Natural killer cell (primary cell): Measurements from ENCODE around the gene BHLHE41. TPM values are rescaled to one million over a fixed set of nuclear protein-coding genes. Genes with fewer than 3 reads are reported as not detected.

Experiments used
- ATAC-seq, 3 donors: fragments of 150-1000 bp in 2 of 3; fragments of 200-7000 bp in 1 of 3; cut with Tn5 transposase; 1 replicate in 1 of 3; 2 replicates in 2 of 3; pipeline ENCODE4 v1.10.0; 2021; ENCODE audit warnings: mild to moderate bottlenecking in 2 of 3, moderate library complexity in 2 of 3
- DNase-seq, 2 donors: peaks; one replicate each; pipeline versions ENCODE4 v3.0.0 to v3.0.0-alpha.2; 2013 to 2021; ENCODE audit warnings: mixed read lengths in 1 of 2
- H3K27ac ChIP-seq: one replicate; pipeline ENCODE4 v1.5.1; 2013; ENCODE audit warnings: mild to moderate bottlenecking, low read length
- H3K27me3 ChIP-seq: one replicate; pipeline ENCODE4 v1.6.1; 2013; ENCODE audit warnings: low read length; ENCODE audit not compliant: control insufficient read depth, insufficient read depth
- H3K36me3 ChIP-seq: one replicate; pipeline ENCODE4 v1.6.1; 2013; ENCODE audit warnings: low read length; ENCODE audit not compliant: control insufficient read depth, insufficient read depth
- H3K4me1 ChIP-seq: one replicate; pipeline ENCODE4 v1.6.1; 2013; ENCODE audit warnings: low read length; ENCODE audit not compliant: control insufficient read depth, insufficient read depth
- H3K4me3 ChIP-seq: one replicate; pipeline ENCODE4 v1.5.1; 2013; ENCODE audit warnings: low read length
- H3K9me3 ChIP-seq: one replicate; pipeline ENCODE4 v1.6.1; 2013; ENCODE audit warnings: low read length; ENCODE audit not compliant: control insufficient read depth, insufficient read depth
- H3K27ac Mint-ChIP-seq, 2 donors: one replicate each; pipeline ENCODE4 v1.8.0; 2022; ENCODE audit warnings: mild to moderate bottlenecking in 2 of 2, mixed read lengths in 2 of 2, moderate library complexity in 1 of 2
- H3K27me3 Mint-ChIP-seq, 2 donors: one replicate each; pipeline ENCODE4 v1.8.0; 2022; ENCODE audit warnings: low read depth in 2 of 2, mixed read lengths in 2 of 2
- H3K36me3 Mint-ChIP-seq: one replicate; pipeline ENCODE4 v1.8.0; 2022; ENCODE audit warnings: mixed read lengths
- H3K4me1 Mint-ChIP-seq, 2 donors: one replicate each; pipeline ENCODE4 v1.8.0; 2022; ENCODE audit warnings: mixed read lengths in 2 of 2
- H3K4me3 Mint-ChIP-seq: one replicate; pipeline ENCODE4 v1.8.0; 2022; ENCODE audit warnings: mild to moderate bottlenecking, moderate library complexity, mixed read lengths
- H3K9me3 Mint-ChIP-seq, 2 donors: one replicate each; pipeline ENCODE4 v1.8.0; 2022; ENCODE audit warnings: mixed read lengths in 2 of 2
- WGBS: methylation state at CpG from one replicate; pipeline ENCODE4 v1.1.7; 2013; ENCODE audit warnings: missing lambda C conversion rate; ENCODE audit not compliant: insufficient coverage; 5-methylcytosine and 5-hydroxymethylcytosine counted together
- intact Hi-C: fragments of 100-400 bp; cut with micrococcal nuclease; formaldehyde crosslinking; loops from one replicate; pipeline ENCODE4 v1.14.2; 2022
- total RNA-seq, 4 donors: library from RNA; stranded (reverse); fragments of 120-200 nt in 1 of 4; gene quantifications; one replicate each; pipeline versions ENCODE4 v1.2.3 to v1.2.4, GENCODE V29; 2013 to 2022
- TF ChIP-seq, protein P1 (sequence below): fragments of 200-600 bp; IDR thresholded peaks from one replicate; pipeline ENCODE4 v1.8.0; 2022; ENCODE audit warnings: antibody characterized with exemption

BHLHE41 gene
- total RNA-seq, 3 donors from 2014 or later (not counting 1 experiment from before 2014, with no cell fraction given), result 0.09 to 3.7 TPM; not detected in 1

DNA sequence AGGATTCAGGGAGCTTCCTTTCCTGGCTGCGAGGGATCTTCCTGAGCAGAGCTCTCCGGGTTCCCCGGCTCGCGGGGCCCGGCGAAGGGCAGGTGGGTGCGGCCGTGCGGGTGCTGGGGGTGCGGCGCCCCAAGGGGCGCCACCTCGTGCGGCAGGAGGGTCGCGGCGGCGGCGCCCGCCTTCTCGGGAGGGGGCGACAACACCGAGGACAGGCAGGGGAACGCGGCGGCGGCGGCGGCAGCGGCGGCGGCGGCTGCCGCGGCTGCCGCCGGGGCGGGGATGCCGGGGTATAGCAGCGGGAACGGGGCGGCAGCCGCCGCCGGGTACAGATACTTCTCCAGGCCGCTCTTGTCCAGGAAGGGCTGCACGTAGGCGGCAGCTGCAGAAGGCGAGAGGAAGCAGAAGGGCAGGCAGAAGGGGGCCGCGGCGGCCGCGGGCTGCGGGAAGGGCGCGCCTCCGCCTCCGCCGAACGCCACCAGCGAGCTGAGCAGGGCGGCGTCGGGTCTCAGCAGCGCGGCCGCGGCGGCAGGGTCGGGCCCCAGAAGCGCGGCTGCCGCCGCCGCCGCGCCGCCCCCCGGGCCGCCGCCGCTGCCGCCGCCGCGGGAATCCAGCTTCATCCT, 2.7 kb downstream of the BHLHE41 start:
- intact Hi-C loops, result no loop called here
- Mint-ChIP-seq H3K4me1 (peaks cover 18 to 37% of the 10 kb centered on the region in 2 donors), H3K27ac (no peak overlapping the region), H3K9me3 (no peaks in the 10 kb centered on the region), H3K36me3 (no peaks in the 10 kb centered on the region), H3K27me3 (peaks cover 54 to 66% of the 10 kb centered on the region in 2 donors), H3K4me3 (peak overlapping the region; percentile 69)
- peaks cover 45% of the 10 kb centered on the region for H3K27me3 ChIP-seq
- under 1% methylated on average over 88 of the region's 88 CpGs for WGBS
- H3K4me3 ChIP-seq, result peak overlapping the region; percentile 27
- TF ChIP-seq, protein P1, sequence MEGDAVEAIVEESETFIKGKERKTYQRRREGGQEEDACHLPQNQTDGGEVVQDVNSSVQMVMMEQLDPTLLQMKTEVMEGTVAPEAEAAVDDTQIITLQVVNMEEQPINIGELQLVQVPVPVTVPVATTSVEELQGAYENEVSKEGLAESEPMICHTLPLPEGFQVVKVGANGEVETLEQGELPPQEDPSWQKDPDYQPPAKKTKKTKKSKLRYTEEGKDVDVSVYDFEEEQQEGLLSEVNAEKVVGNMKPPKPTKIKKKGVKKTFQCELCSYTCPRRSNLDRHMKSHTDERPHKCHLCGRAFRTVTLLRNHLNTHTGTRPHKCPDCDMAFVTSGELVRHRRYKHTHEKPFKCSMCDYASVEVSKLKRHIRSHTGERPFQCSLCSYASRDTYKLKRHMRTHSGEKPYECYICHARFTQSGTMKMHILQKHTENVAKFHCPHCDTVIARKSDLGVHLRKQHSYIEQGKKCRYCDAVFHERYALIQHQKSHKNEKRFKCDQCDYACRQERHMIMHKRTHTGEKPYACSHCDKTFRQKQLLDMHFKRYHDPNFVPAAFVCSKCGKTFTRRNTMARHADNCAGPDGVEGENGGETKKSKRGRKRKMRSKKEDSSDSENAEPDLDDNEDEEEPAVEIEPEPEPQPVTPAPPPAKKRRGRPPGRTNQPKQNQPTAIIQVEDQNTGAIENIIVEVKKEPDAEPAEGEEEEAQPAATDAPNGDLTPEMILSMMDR, result no peak
- DNase-seq (peak in 1 of 2 donors; percentile 57), ATAC-seq (peak; percentile 64 to 76 (median 70))
- H3K27ac ChIP-seq, result no peak overlapping the region
- no peaks in the 10 kb centered on the region for H3K9me3 ChIP-seq
- H3K36me3 ChIP-seq, result no peaks in the 10 kb centered on the region
- H3K4me1 ChIP-seq, result peaks cover 35% of the 10 kb centered on the region

DNA sequence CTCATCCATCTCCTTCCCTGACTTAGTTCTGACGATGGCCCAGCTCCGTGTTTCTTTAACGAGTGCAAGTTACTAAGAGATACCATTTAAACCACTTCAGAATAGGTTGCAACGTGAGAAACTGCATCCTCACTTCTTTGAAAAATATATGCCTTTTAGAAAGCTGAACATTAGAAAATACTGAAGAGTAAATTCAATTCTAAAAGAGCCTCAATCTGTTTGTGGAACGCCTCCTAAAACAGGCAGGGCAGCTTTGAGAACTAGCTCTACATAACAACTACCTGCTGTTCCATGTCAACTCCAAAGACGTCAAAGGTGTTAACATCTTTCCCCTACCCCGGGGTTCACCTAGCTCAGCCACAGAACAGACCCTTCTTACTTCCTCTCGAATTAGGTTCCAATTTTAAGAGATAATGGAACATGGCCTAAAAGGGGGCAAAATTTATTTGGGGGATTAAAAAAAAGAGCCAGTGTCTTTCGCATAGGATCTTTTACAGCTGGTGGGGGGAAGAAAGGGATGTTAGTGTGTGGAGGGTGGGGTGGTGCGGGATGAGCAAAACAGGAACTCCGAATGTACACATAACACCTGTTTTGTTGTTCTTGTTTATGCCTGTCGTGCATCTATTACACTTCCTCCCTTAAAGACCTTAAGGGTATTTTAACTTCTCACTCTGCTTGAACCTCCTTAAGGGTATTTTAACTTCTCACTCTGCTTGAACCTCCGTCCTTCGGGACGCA, 3.3 kb downstream of the BHLHE41 start:
- WGBS, result 42% methylated on average over 14 of the region's 15 CpGs
- intact Hi-C loops, result no loop called here
- TF ChIP-seq, protein P1, result no peak
- peaks cover 35% of the 10 kb centered on the region for H3K4me1 ChIP-seq
- Mint-ChIP-seq H3K9me3 (no peaks in the 10 kb centered on the region), H3K4me1 (peaks cover 18 to 39% of the 10 kb centered on the region in 2 donors), H3K27me3 (peaks cover 55 to 66% of the 10 kb centered on the region in 2 donors), H3K36me3 (no peaks in the 10 kb centered on the region), H3K27ac (no peak overlapping the region), H3K4me3 (peak overlapping the region; percentile 78)
- peak overlapping the region; percentile 15 for H3K27ac ChIP-seq
- H3K4me3 ChIP-seq, result peak overlapping the region; percentile 12
- peaks cover 41% of the 10 kb centered on the region for H3K27me3 ChIP-seq
- no peaks in the 10 kb centered on the region for H3K9me3 ChIP-seq
- H3K36me3 ChIP-seq, result no peaks in the 10 kb centered on the region
- DNase-seq (peak in 1 of 2 donors; percentile 16), ATAC-seq (no peak)

DNA sequence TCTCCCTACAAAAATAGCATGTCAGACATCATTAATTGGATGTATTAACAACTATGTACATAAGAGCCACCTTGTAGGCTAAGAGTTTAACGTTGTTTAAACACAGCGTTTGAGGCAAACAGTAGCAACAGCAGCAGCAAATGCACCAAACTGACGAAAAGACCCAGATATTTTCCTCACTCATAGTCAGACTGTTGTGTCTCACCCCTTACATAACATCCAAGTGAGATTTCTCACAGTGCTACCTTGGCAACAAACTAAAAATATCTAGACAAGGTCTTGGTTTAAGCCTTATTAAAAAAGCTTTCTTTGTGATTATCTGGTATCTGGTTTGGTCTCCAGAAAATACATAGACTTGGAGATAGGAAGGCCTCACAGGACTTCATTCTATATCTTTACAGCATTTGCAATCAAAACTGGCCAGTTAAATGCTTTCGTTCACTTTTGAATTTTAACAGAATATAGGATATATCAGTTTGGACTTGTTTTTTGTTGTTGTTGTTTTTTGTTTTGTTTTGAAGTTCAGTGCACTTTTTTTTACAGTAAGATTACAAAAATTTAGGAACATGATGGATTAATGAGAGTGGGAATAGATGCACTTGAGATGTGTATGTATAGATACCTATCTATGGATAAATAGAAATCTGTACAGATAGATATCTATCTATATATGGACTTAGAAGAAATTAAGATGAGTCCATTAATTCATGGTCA, 4.1 kb downstream of the BHLHE41 start:
- Mint-ChIP-seq H3K4me1 (peaks cover 18 to 34% of the 10 kb centered on the region in 2 donors), H3K36me3 (no peaks in the 10 kb centered on the region), H3K27me3 (peaks cover 52 to 69% of the 10 kb centered on the region in 2 donors), H3K9me3 (no peaks in the 10 kb centered on the region), H3K27ac (no peak overlapping the region), H3K4me3 (peak overlapping the region; percentile 78)
- Histone ChIP-seq H3K27ac (no peak overlapping the region), H3K4me3 (no peak overlapping the region), H3K27me3 (peaks cover 41% of the 10 kb centered on the region), H3K4me1 (peaks cover 29% of the 10 kb centered on the region), H3K36me3 (no peaks in the 10 kb centered on the region), H3K9me3 (no peaks in the 10 kb centered on the region)
- WGBS, result 88% methylated on average over 3 of the region's 4 CpGs
- TF ChIP-seq, protein P1, result no peak
- ATAC-seq (no peak), DNase-seq (no peak)
- intact Hi-C loops, result no loop called here
